Gastroesophageal sphincter (tissue), 3 donors: ENCODE measurements around the gene PPFIA4.

Source experiments
- EP300 ChIP-seq: sonication (generic); formaldehyde crosslinking; IDR thresholded peaks from one replicate; pipeline ENCODE4 v1.6.1; 2017; ENCODE audit warnings: antibody characterized with exemption, mild to moderate bottlenecking
- POLR2A ChIP-seq, 2 donors: fragments of 450-650 bp; IDR thresholded peaks; one replicate each; pipeline ENCODE4 v1.6.1; 2017; ENCODE audit warnings: antibody characterized with exemption in 2 of 2, mild to moderate bottlenecking in 2 of 2, moderate library complexity in 1 of 2
- POLR2AphosphoS5 ChIP-seq: sonication (generic); formaldehyde crosslinking; IDR thresholded peaks from one replicate; pipeline ENCODE4 v1.6.1; 2017; ENCODE audit warnings: antibody characterized with exemption
- TF ChIP-seq, protein P1 (sequence below), 4 experiments: fragments of 200-600 bp in 2 of 4; fragments of 450-650 bp in 2 of 4; sonication (generic) in 1 of 4; IDR thresholded peaks; one replicate each; pipeline ENCODE4 v1.5.1; 2017 to 2019; ENCODE audit warnings: antibody characterized with exemption in 4 of 4, mild to moderate bottlenecking in 2 of 4, moderate library complexity in 2 of 4

DNA sequence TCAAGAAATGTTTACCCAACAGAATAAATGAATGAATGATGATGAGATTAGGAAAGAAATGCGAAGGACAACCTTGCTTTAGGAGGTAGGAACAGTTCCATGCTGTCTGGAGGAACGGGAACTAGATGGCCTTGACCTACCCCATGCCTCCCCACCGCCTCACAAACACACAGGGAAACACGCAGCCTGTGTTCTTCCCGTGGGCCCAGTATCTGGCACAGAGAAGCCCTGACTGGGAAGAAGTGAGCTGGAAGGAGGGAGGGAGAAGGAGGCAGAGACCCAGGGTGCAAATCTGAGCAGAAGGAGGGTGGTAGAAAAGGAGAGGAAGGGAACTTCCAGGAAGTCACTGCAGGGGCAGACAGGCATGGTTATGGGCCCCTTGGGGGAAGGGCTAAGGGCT is 97.7 kb downstream of the PPFIA4 start:
- TF ChIP-seq POLR2A (IDR thresholded peaks at IDR 0.05) (no peak), POLR2AphosphoS5 (no peak), EP300 (no peak)
- TF ChIP-seq, protein P1, sequence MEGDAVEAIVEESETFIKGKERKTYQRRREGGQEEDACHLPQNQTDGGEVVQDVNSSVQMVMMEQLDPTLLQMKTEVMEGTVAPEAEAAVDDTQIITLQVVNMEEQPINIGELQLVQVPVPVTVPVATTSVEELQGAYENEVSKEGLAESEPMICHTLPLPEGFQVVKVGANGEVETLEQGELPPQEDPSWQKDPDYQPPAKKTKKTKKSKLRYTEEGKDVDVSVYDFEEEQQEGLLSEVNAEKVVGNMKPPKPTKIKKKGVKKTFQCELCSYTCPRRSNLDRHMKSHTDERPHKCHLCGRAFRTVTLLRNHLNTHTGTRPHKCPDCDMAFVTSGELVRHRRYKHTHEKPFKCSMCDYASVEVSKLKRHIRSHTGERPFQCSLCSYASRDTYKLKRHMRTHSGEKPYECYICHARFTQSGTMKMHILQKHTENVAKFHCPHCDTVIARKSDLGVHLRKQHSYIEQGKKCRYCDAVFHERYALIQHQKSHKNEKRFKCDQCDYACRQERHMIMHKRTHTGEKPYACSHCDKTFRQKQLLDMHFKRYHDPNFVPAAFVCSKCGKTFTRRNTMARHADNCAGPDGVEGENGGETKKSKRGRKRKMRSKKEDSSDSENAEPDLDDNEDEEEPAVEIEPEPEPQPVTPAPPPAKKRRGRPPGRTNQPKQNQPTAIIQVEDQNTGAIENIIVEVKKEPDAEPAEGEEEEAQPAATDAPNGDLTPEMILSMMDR (IDR thresholded peaks at IDR 0.05) = no peak
